Suprapubic skin (tissue), 3 donors: ENCODE measurements around the gene TMUB1.

Experiments used
- CTCF ChIP-seq, 2 donors: fragments of 200-600 bp in 1 of 2; fragments of 450-650 bp in 1 of 2; sonication (generic) in 1 of 2; IDR thresholded peaks; one replicate each; pipeline ENCODE4 v1.5.1; 2016 to 2019; ENCODE audit warnings: antibody characterized with exemption in 2 of 2, mild to moderate bottlenecking in 1 of 2, moderate library complexity in 1 of 2
- EP300 ChIP-seq: sonication (generic); formaldehyde crosslinking; IDR thresholded peaks from one replicate; pipeline ENCODE4 v1.6.1; 2017; ENCODE audit warnings: antibody characterized with exemption

- TF ChIP-seq CTCF (IDR thresholded peaks at IDR 0.05) (no peak), EP300 (no peak)
Observed at GRCh38 chr7:151114151-151115090, 31.1 kb upstream of the TMUB1 start.
